ENCODE measurements around the gene PCDH15.

PCDH15 gene

GRCh38 chr10:54702583-54703485, 98.2 kb downstream of the PCDH15 start:
- DNase-seq, result no peak

- no peak for DNase-seq
Observed at GRCh38 chr10:54691331-54691730, 109.7 kb downstream of the PCDH15 start.

GRCh38 chr10:54682554-54682953, 118.5 kb downstream of the PCDH15 start:
- no peak for DNase-seq

- no peak for DNase-seq
Observed at GRCh38 chr10:54681136-54681535, 119.9 kb downstream of the PCDH15 start.

- DNase-seq, result no peak
Observed at GRCh38 chr10:54667136-54667535, 133.9 kb downstream of the PCDH15 start.

GRCh38 chr10:54666192-54666591, 134.8 kb downstream of the PCDH15 start:
- no peak for DNase-seq

GRCh38 chr10:54665095-54665494, 135.9 kb downstream of the PCDH15 start:
- DNase-seq, result no peak

- DNase-seq, result no peak
Observed at GRCh38 chr10:54660397-54660796, 140.6 kb downstream of the PCDH15 start.

- DNase-seq, result no peak
Observed at GRCh38 chr10:54656643-54657042, 144.4 kb downstream of the PCDH15 start.

GRCh38 chr10:54653518-54653917, 147.5 kb downstream of the PCDH15 start:
- no peak for DNase-seq

GRCh38 chr10:54650547-54650946, 150.5 kb downstream of the PCDH15 start:
- no peak for DNase-seq

- DNase-seq, result no peak
Observed at GRCh38 chr10:54622017-54622416, 179.0 kb downstream of the PCDH15 start.

GRCh38 chr10:54620352-54620751, 180.7 kb downstream of the PCDH15 start:
- DNase-seq, result no peak

GRCh38 chr10:54614072-54614471, 187.0 kb downstream of the PCDH15 start:
- DNase-seq, result no peak

GRCh38 chr10:54613162-54613561, 187.9 kb downstream of the PCDH15 start:
- no peak for DNase-seq

GRCh38 chr10:54609423-54609822, 191.6 kb downstream of the PCDH15 start:
- DNase-seq, result no peak

GRCh38 chr10:54607983-54608382, 193.0 kb downstream of the PCDH15 start:
- no peak for DNase-seq

- no peak for DNase-seq
Observed at GRCh38 chr10:54594289-54594688, 206.7 kb downstream of the PCDH15 start.

- DNase-seq, result no peak
Observed at GRCh38 chr10:54587971-54588370, 213.1 kb downstream of the PCDH15 start.

- DNase-seq, result no peak
Observed at GRCh38 chr10:54585572-54585971, 215.5 kb downstream of the PCDH15 start.

GRCh38 chr10:54577682-54578081, 223.3 kb downstream of the PCDH15 start:
- no peak for DNase-seq

- DNase-seq, result no peak
Observed at GRCh38 chr10:54576541-54576940, 224.5 kb downstream of the PCDH15 start.

GRCh38 chr10:54559498-54559897, 241.5 kb downstream of the PCDH15 start:
- no peak for DNase-seq

- no peak for DNase-seq
Observed at GRCh38 chr10:54554028-54554427, 247.0 kb downstream of the PCDH15 start.

- no peak for DNase-seq
Observed at GRCh38 chr10:54550016-54550415, 251.0 kb downstream of the PCDH15 start.

All from NCI-H1048 (cell line).